GM20431 (cell line): Measurements from ENCODE around the gene SC5D.

ENCODE experiments used
- in situ Hi-C: fragments of 300-500 bp; cut with MseI, MboI; formaldehyde crosslinking; loops from one replicate; pipeline ENCODE4 v1.15.0; 2020; ENCODE audit warnings: low sequenced_read_pairs; ENCODE audit not compliant: unreplicated experiment

The SC5D gene, protein sequence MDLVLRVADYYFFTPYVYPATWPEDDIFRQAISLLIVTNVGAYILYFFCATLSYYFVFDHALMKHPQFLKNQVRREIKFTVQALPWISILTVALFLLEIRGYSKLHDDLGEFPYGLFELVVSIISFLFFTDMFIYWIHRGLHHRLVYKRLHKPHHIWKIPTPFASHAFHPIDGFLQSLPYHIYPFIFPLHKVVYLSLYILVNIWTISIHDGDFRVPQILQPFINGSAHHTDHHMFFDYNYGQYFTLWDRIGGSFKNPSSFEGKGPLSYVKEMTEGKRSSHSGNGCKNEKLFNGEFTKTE

DNA sequence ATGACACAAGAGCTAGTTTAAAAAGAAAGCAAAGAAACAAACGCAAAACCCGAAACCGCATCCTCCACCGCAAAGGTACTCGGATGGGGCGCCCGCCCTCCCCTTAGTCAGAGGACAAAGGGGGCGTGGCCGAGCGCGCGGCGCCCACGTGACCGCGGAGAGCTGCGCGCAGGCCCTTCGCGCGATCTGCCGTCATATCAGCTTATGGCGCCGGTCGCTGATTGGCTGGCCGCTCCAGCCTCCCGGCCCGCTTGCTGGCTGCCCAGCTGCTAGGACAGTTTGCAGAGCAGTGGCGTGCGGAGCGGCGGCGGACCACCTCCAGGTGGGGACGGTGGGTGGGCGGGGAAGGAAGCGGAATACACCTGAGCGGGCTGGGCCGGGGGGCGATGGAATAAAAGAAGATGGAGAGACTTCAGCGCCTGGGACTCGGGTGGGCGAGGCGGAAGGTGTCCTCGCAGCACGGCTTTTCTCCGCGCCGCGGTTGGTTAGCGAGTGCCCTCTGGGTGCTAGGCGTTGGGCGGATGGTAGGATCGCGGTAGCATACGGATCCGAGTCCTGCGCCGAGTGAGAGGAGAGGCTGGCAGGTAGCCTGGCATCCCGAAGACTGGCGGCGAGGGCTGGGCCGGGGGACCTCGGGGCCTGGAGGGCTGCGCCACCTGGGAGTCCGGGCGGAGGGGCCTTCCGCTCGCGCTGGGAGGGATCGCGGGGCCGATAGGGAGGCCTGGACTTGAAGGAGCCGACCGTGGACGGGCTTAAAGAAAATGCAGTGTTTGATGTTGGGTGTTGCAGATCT is at the start of gene SC5D:
Gene SC5D (plus strand): TSS at position 277 of the 793 bp plus-strand sequence. CDS start 10,605 bp downstream, outside the sequence.
- in situ Hi-C loops = no loop called here

DNA sequence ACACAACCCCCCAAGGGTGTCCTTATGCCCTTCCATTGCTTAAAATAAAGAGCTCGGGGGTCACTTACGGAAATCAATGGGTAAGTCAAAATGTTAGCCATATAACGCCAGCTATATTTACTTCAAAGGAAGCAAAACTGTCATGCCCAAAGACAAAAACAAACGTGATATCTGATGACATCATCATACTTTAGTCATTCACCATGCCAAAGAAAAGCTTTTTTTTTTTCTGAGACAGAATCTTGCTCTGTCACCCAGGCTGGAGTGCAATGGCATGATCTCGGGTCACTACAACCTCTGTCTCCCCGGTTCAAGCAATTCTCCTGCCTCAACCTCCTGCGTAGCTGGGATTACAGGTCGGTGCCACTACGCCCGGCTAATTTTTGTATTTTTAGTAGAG is 47.7 kb upstream of the SC5D start:
- in situ Hi-C loops = no loop called here

- in situ Hi-C loops = no loop called here
Observed at GRCh38 chr11:121246021-121246768, 46.4 kb upstream of the SC5D start.

DNA sequence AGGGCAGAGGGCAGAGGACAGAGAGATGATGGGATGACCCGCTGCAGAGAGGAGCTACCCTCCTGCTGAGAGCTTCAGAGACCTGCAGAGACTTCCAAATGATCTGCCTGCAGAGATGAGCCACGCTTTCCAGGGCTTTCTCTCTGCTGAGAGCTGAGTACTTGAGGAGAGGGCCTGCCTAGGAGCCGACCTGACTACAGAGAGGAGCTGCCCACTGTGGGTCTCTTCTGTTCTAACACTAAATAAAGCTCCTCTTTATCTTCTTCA is 45.9 kb upstream of the SC5D start:
- in situ Hi-C loops = no loop called here

- in situ Hi-C loops = no loop called here
Observed at GRCh38 chr11:121248496-121248895, 44.1 kb upstream of the SC5D start.

DNA sequence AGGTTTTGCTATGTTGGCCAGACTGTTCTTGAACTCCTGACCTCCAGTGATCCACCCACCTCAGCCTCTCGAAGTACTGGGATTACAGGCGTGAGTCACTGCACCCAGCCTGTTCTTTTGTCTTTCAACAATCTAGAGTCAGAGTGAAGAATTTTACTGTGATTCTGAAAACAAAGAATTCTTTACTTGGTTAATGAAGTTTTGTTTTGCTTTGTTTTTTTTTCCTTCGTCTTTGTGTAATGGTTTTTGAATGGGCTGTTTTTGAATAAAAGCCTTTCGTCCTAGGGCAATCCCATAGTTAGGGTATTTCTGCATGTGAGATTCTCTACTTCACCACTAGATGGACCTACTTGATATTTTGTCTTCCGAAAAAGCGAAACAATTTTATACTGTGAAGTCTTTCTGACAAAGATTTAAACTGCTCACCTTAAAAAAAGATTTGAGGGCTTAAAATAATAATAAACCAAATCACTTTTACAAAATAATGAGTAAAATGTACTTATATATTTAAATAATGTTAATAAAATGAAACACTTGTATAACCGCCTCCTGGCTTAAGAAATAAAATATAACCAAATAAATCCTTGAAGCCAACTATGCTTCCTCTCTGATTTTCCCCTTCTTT is 43.4 kb upstream of the SC5D start:
- in situ Hi-C loops = no loop called here

DNA sequence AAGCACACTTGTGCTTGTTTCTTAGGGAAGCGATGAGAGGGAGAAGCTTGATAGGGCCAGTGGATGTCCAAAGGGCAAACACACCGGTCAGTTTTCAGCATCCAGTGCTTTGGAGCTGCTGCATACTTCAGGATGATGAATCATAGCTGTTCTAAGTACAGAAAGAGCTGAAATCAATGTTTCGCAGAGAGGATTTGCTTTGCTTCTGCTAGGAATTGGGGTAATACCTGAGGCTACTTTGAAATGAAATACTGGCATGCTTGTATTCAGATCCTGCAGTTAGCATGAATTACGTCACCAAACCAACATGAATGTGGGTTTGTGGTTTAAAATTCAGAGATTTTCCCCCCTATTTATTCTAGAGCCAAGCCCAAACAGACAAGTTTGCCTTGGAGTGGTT is 41.7 kb upstream of the SC5D start:
- in situ Hi-C loops = no loop called here

DNA sequence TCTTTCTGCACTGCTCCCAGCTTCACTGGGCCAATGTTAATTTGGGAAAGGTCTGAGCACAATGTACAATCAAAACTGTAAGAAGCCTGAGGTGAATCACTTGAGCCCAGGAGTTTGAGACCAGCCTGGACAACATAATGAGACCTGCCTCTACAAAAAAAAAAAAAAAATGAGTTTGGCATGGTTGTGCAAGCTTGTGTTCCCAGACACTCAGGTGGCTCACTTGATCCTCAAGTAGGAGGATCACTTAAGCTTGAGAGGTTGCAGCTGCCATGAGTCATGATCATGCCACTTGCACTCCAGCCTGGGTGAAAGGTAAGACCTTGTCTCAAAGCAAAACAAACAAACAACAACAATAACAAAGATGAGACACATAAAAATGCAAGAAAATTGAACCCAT is 38.6 kb upstream of the SC5D start:
- in situ Hi-C loops = no loop called here

- in situ Hi-C loops = no loop called here
Observed at GRCh38 chr11:121254756-121255155, 37.8 kb upstream of the SC5D start.

DNA sequence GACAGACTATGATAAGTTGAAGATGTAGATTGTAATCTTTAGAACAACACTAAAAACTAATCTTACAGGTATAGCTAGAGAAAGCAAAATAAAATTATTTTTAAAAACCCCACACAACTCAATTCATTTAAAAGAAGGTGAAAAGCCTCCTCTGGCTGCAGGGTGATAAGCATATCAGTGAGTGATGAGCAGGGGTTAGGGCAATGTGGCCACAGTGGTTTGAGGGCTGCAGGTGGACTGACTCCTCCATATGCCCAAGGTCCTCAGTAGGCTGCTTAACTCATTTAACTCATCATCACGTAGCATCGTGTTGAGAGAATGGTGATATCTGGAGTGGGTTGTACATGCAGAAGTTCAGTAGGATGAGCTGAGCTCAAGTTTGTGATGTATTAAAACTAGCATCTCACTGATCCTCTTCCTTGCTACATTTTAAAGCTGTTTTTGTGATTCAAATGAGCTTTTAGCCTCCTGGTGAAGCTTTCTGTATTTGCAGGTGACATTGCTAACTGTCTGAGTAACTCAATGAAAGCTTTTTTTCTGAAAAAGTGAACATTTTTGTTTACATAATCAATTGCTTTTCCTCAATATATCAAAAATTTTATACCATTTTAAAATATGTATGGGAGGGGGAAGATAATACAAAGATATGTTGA is 37.0 kb upstream of the SC5D start:
- in situ Hi-C loops = no loop called here

GRCh38 chr11:121257289-121257688 is 35.3 kb upstream of the SC5D start:
- in situ Hi-C loops = no loop called here

GRCh38 chr11:121257976-121258375 is 34.6 kb upstream of the SC5D start:
- in situ Hi-C loops = no loop called here

DNA sequence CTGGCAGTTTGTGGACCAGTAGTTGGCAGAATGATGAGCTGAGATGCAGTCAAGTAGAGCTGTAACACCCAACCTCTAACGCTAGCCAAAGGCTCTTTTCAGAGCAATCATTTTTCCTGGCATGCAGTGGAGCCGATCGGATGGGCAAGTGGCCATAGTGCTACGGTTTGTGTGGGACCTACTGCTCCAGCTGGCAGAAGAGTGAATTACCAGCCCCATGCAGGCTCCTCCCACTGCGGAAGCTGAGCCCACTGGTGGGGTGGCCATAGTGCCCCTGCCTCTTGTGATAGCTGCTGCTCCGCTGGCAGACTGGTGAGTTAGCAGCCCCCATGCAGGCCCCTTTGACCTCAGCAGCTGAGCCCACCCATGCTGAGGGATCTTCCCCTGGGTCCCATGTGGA is 27.0 kb upstream of the SC5D start:
- in situ Hi-C loops = no loop called here

- in situ Hi-C loops = no loop called here
Observed at GRCh38 chr11:121268581-121268980, 24.0 kb upstream of the SC5D start.

DNA sequence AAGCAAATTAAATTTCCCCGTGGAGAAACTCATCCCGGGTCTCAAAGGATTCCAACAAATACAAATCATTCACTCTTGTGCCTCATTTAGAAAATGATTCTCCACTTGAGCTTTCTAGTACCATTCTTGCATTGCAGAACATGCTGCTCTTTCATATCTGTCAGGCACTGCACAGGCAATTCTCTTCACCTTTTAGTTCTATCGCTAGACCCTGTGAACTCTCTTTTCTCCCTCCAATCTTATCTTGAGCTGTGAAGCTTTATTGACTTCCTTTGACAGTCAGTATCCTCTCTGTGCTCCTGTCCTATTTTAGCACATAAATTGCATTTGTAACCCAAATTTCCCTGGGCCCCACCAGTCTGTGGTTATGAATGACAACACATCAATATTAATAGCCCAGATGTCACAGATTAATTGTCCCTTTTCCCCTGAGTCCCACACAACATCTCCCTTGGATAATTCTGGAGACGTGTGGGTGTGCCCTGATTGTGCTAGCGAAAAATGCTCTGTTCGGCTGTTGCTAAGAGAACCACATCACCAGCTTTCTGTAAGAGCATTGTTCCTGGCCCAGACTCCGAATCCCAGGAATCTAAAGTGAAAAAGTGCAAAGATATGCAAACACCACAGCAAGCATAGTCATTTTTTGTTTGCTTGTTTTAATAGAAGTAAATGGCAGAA is 22.4 kb upstream of the SC5D start:
- in situ Hi-C loops = no loop called here

GRCh38 chr11:121274332-121274991 is 18.1 kb upstream of the SC5D start:
- in situ Hi-C loops = no loop called here

- in situ Hi-C loops = no loop called here
Observed at GRCh38 chr11:121281698-121282097, 10.9 kb upstream of the SC5D start.

DNA sequence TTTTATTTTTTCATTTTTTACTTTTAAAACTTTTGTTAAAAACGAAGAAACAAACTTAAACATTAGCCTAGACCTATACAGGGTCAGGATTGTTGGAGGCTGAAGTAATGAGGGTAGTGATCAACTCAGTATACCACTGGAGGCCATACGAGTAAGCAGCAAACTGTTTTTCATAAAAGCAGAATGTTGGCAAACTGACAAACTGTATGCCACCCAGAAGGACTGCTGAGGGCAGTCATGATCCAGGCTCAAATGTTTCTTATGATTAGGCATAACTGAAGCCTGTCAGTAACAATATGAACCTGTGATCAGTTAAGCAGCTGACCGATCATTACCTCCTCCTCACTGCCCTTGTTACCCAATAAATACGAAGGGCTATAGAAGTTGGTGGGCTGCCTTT is 10.2 kb upstream of the SC5D start:
- in situ Hi-C loops = no loop called here

- in situ Hi-C loops = no loop called here
Observed at GRCh38 chr11:121282886-121283502, 9.6 kb upstream of the SC5D start.
